ENCODE data around the gene PTCH1.

GRCh38 chr9:95447660-95448420, 68.9 kb downstream of the PTCH1 start:
- no peak for TF ChIP-seq CTCF (IDR thresholded peaks at IDR 0.05)
- TF ChIP-seq POLR2A (IDR thresholded peaks at IDR 0.05): no peak
- TF ChIP-seq POLR2AphosphoS5 (IDR thresholded peaks at IDR 0.05): no peak
